A549 treated with GW870086 at 1 μM for 4 hours (cell line): ENCODE measurements around the gene PADI2. TPM values are rescaled to one million over a fixed set of nuclear protein-coding genes. Genes with fewer than 3 reads are reported as not detected.

Experiments
- total RNA-seq: library from RNA; stranded (reverse); fragments of 200-300 nt; extraction: Qiagen RNA extraction; gene quantifications from 5 replicates; pipeline ENCODE4 v1.2.3, GENCODE V29; 2022; ENCODE audit warnings: low read depth

PADI2 gene
- total RNA-seq, result 0.87 to 1.5 TPM (median 1.00 TPM) in 5 replicates

DNA sequence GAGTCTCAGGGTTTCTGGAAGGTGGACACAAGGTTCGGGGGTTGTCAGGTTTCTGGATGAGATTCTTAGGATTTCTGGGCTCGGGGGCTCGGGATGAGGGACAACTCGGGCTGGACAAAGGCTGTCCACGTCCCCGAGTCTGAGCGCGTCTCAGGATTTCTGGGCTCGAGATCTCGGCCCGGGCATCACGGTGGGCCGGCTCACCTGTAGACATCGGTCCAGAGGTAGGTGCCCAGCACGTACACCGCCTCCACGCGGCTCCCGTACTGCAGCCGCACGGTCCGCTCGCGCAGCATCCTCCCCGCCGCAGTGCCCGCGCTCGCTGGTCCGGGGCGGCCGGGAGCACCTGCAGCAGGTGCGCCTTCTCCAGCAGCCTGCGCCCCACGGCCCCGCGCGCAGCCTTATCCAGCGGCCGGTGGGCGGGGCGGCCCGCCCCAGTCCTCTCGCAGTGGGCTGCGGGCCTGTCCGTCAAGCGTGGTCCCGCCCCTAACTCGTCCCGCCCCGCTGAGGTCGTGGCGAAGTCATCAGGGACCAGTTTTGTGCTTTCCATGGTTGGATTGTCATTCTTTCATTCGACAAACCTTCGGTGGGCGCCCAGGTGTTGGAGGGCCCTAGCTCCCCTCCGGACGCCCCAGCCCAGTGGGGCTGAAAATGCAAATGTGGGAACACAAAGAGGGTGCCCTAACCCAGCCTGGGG is at the start of gene PADI2:
Gene PADI2 (minus strand): TSS at position 376 of the 697 bp plus-strand sequence. CDS start 80 bp downstream, at position 296.

DNA sequence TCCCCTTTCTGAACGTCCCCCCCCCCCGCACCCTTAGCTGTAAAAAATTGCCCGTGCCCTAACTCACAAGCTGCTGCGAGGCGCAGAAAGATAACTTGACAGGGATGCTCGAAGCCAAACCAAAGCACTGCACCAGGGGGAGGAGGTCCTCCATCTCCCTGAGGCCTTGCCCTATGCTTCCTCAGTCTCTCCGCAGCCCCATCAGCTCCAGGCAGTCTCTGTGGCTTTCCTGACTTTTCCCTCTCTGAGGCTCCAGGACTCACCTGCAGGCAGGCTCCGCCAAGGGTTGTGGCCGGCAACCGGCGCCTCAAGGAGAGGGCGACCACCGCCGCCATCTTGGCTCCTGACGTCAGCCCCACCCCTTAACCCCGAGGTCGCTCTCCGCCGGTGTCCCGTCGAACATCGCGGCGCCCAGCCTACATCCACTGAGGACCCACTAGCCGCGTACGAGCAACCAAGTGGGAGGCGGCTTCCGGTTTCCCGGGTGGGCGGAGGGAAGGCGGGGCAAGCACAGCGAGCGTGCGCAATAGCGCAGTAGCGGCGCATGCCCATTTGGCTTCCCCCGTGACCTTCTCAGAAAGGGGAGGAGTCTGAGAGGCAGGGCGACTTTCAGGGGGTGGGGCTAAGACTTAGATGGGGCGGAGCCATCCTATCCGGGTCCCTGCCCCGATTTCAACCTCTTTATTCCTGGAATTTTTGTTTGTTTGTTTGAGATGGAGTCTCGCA is 65.4 kb downstream of the PADI2 start, which contains the start of gene SDHB:
Gene SDHB (minus strand): TSS at position 348 of the 726 bp plus-strand sequence. CDS start 13 bp downstream, at position 335.

Other genes with a start within 250 kb of the PADI2 start
- 36.3 TPM in 1 of 5 replicates, not detected in the others for gene RNU1-2, start 223.5 kb downstream of the PADI2 start, total RNA-seq
- gene CROCC, start 197.5 kb downstream of the PADI2 start, total RNA-seq, result 7.4 to 8.4 TPM (median 7.7 TPM) in 5 replicates
- 0.41 to 0.92 TPM (median 0.60 TPM) in 5 replicates for gene MFAP2, start 138.8 kb downstream of the PADI2 start, total RNA-seq
- gene ATP13A2, start 107.5 kb downstream of the PADI2 start, total RNA-seq, result 22.8 to 29.7 TPM (median 28.4 TPM) in 5 replicates
- gene SDHB, start 65.4 kb downstream of the PADI2 start, total RNA-seq, result 95.9 to 111 TPM (median 108 TPM) in 5 replicates
- 1.2 to 2.4 TPM (median 1.4 TPM) in 5 replicates for gene PADI1, start 85.7 kb upstream of the PADI2 start, total RNA-seq
- gene PADI3, start 129.6 kb upstream of the PADI2 start, total RNA-seq, result 0.96 to 1.3 TPM (median 1.2 TPM) in 5 replicates
- not detected in 5 replicates for gene PADI4, start 188.7 kb upstream of the PADI2 start, total RNA-seq